Measurements from ENCODE around the gene TMEM108.

GRCh38 chr3:133168025-133168401 is 129.8 kb downstream of the TMEM108 start:
- TF ChIP-seq CTCF (IDR thresholded peaks at IDR 0.05): no peak
- TF ChIP-seq POLR2A (IDR thresholded peaks at IDR 0.05): no peak
